ENCODE results near the gene MAN2B1. TPM values are rescaled to one million over a fixed set of nuclear protein-coding genes. Genes with fewer than 3 reads are reported as not detected.

Gene MAN2B1
- total RNA-seq, 1 donor from 2014 or later: 120 TPM

DNA sequence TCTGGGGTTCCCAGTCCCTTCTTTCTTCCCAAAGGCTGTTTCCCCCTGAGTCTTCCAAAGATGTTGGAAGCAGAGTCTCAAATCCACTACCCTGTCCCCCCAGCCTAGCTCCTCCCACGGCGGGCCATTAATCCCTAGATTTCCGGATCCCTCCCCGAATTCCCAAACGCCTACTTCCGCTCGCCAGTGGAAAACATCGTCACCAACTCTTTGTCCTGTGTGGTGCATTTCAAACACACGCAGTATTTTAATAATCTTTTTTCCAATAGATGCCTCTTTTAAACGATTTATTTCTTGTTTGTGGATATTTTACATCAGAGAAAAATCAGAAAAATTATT is 55.2 kb downstream of the MAN2B1 start:
- Mint-ChIP-seq H3K27me3 (no peaks in the 10 kb centered on the region), H3K4me3 (ENCODE audit: low read depth) (peak overlapping the region; percentile 99), H3K4me1 (ENCODE audit: low read depth) (peaks cover 3% of the 10 kb centered on the region), H3K36me3 (ENCODE audit: insufficient read depth) (peaks cover 15% of the 10 kb centered on the region), H3K9me3 (ENCODE audit: low read depth) (no peaks in the 10 kb centered on the region), H3K27ac (peak overlapping the region; percentile 100)
- TF ChIP-seq, protein P1, sequence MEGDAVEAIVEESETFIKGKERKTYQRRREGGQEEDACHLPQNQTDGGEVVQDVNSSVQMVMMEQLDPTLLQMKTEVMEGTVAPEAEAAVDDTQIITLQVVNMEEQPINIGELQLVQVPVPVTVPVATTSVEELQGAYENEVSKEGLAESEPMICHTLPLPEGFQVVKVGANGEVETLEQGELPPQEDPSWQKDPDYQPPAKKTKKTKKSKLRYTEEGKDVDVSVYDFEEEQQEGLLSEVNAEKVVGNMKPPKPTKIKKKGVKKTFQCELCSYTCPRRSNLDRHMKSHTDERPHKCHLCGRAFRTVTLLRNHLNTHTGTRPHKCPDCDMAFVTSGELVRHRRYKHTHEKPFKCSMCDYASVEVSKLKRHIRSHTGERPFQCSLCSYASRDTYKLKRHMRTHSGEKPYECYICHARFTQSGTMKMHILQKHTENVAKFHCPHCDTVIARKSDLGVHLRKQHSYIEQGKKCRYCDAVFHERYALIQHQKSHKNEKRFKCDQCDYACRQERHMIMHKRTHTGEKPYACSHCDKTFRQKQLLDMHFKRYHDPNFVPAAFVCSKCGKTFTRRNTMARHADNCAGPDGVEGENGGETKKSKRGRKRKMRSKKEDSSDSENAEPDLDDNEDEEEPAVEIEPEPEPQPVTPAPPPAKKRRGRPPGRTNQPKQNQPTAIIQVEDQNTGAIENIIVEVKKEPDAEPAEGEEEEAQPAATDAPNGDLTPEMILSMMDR (IDR thresholded peaks at IDR 0.05; ENCODE audit: unreplicated experiment): no peak
- peak; percentile 29 for DNase-seq (ENCODE audit: low spot score, unreplicated experiment)

DNA sequence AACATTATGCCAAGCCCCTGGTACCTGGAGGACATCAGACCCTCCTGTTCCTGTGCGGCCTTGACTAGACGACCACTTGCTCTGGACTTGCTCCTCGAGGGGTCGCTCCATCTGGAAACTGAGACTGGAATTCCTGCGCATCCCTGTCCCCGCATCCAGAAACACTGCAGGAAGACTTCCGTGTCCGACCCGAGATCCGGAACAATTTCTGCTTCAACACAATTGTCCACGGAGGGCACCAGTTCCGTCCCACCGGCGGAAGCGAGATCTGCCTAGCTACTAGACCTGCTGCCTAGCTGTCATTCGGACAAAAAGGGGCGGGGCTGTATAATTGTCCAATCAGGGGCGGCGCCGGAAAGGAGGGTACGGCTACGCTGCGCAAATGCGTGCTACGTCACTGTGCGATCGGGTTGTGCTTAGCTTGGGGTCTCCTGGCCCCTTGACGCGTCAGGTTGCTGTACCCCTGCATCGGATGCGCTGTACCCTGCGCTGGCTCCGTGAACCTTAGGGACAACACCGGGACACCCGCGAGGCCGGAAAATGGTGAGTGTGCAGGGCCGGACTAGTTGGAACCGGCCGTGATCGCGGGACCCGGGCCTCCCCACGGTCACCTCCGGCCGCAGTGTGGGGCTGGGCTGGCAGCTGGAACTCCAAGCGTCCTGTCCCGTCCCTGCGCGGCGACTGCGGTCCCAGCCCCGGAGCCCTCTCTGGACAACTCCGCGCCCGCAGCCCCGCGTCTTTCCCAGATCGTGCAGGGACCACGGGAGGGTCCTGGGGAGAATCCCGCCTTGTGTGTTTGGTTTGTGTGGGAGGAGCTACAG is 55.8 kb downstream of the MAN2B1 start, which contains the start of the genes ZNF490 and ZNF791:
ZNF490 (minus strand) TSS at position 274 of the 821 bp plus-strand sequence; CDS start at position 141, 133 bp downstream.
ZNF791 (plus strand) TSS at position 381 of the 821 bp plus-strand sequence; CDS start at position 541, 160 bp downstream.
- Mint-ChIP-seq H3K36me3 (ENCODE audit: insufficient read depth) (peaks cover 10% of the 10 kb centered on the region), H3K27me3 (no peaks in the 10 kb centered on the region), H3K9me3 (ENCODE audit: low read depth) (no peaks in the 10 kb centered on the region), H3K4me1 (ENCODE audit: low read depth) (peaks cover 3% of the 10 kb centered on the region), H3K27ac (peak within 1 kb of the TSS; percentile 100), H3K4me3 (ENCODE audit: low read depth) (peak within 1 kb of the TSS; percentile 99)
- TF ChIP-seq, protein P1 (IDR thresholded peaks at IDR 0.05; ENCODE audit: unreplicated experiment): peak; percentile 24
- DNase-seq (ENCODE audit: low spot score, unreplicated experiment): peak; percentile 93

DNA sequence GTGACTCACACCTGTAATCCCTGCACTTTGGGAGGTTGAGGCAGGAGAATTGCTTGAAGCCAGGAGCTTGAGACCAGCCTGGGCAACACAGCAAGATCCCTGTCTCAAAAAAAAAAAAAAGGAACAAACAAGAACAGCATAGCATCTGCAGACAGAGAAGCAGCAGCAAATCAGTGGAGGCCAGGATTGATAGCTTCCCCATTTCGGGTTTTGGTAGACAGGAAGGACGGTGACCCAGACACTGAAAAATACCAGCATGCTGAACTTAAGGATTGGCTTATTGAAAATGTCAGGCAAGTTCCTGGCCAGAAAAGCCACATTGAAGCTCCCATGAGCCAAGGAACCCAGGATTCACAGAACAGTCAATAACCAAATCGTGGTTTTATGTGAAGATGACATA is 58.9 kb downstream of the MAN2B1 start:
- Mint-ChIP-seq H3K4me1 (ENCODE audit: low read depth) (peaks cover 2% of the 10 kb centered on the region), H3K36me3 (ENCODE audit: insufficient read depth) (peaks cover 2% of the 10 kb centered on the region), H3K4me3 (ENCODE audit: low read depth) (no peak overlapping the region), H3K9me3 (ENCODE audit: low read depth) (no peaks in the 10 kb centered on the region), H3K27me3 (no peaks in the 10 kb centered on the region), H3K27ac (no peak overlapping the region)
- TF ChIP-seq, protein P1 (IDR thresholded peaks at IDR 0.05; ENCODE audit: unreplicated experiment): no peak
- DNase-seq (ENCODE audit: low spot score, unreplicated experiment): no peak

DNA sequence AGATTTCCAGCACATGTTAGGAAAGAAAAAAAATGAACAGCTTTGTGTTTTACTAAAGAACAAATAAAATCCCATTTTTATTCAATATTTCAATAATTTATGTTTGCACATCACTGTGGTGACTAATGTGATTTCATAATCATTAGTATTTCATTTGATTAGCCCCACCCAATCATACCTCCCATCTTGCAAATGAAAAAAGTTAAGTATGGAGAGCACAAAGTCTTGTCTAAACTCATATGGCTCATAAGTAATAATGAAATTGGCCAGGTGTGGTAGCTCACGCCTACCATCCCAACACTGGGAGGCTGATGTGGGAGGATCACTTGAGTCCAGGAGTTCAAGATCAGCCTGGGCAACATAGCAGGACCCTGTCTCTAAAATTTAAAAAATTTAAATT is 59.7 kb downstream of the MAN2B1 start:
- H3K4me3 Mint-ChIP-seq (ENCODE audit: low read depth): no peak overlapping the region
- no peaks in the 10 kb centered on the region for H3K27me3 Mint-ChIP-seq
- H3K4me1 Mint-ChIP-seq (ENCODE audit: low read depth): peaks cover 2% of the 10 kb centered on the region
- H3K27ac Mint-ChIP-seq: no peak overlapping the region
- H3K9me3 Mint-ChIP-seq (ENCODE audit: low read depth): no peaks in the 10 kb centered on the region
- no peak for DNase-seq (ENCODE audit: low spot score, unreplicated experiment)
- H3K36me3 Mint-ChIP-seq (ENCODE audit: insufficient read depth): peaks cover 2% of the 10 kb centered on the region
- TF ChIP-seq, protein P1 (IDR thresholded peaks at IDR 0.05; ENCODE audit: unreplicated experiment): no peak

DNA sequence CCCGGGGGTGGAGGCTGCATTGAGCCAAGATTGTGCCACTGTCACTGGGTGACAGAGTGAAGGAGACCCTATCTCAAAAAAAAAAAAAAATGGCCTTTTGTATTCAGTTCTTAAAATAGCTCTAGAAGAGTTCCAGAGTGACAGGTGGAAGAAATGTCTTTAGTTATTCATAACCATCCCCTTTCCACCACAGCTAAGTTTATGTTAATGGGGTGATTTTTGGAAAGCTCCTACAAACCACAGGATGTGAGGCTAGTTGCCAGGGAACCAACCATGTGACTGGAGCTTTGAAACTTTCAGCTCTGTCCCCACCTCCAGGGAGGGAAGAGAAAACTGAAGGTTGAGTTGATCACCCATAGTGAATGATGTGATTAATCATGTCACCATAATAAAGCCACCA is 62.8 kb downstream of the MAN2B1 start:
- Mint-ChIP-seq H3K4me3 (ENCODE audit: low read depth) (no peak overlapping the region), H3K9me3 (ENCODE audit: low read depth) (no peaks in the 10 kb centered on the region), H3K4me1 (ENCODE audit: low read depth) (no peaks in the 10 kb centered on the region), H3K36me3 (ENCODE audit: insufficient read depth) (peaks cover 4% of the 10 kb centered on the region), H3K27me3 (no peaks in the 10 kb centered on the region), H3K27ac (no peak overlapping the region)
- TF ChIP-seq, protein P1 (IDR thresholded peaks at IDR 0.05; ENCODE audit: unreplicated experiment): no peak
- no peak for DNase-seq (ENCODE audit: low spot score, unreplicated experiment)

Measured in progenitor cell of endocrine pancreas (in vitro differentiated cells).